Activated naive CD8-positive, alpha-beta T cell treated with anti-CD3 and anti-CD28 coated beads, Interleukin-2, amount 10 ng/mL, durations not matched to agents 7 days and 5 days (primary cell): ENCODE data around the gene KCNC4. TPM values are rescaled to one million over a fixed set of nuclear protein-coding genes. Genes with fewer than 3 reads are reported as not detected.
A peak's percentile ranks its signal among the peaks of the same experiment; 100 is the strongest.

Experiments used
- ATAC-seq: fragments of 150-1000 bp; cut with Tn5 transposase; one replicate; pipeline ENCODE4 v1.10.0; 2021; ENCODE audit warnings: low read depth, moderate library complexity
- POLR2A ChIA-PET: fragments of 350-600 bp; sonication (Branson Sonifier 250); formaldehyde crosslinking; loops from one replicate; lab custom pipeline; 2021; ENCODE audit warnings: antibody characterized with exemption; lab: Charles Lee
- DNase-seq: peaks from one replicate; pipeline ENCODE4 v3.0.0; 2021
- H3K27ac Mint-ChIP-seq: one replicate; pipeline ENCODE4 v1.8.0; 2022; ENCODE audit warnings: mild to moderate bottlenecking, mixed read lengths
- H3K27me3 Mint-ChIP-seq: one replicate; pipeline ENCODE4 v1.8.0; 2022; ENCODE audit warnings: mild to moderate bottlenecking, moderate library complexity, mixed read lengths
- H3K36me3 Mint-ChIP-seq: one replicate; pipeline ENCODE4 v1.8.0; 2021; ENCODE audit warnings: mild to moderate bottlenecking, mixed read lengths
- H3K4me1 Mint-ChIP-seq: one replicate; pipeline ENCODE4 v1.8.0; 2021; ENCODE audit warnings: mixed read lengths
- H3K4me3 Mint-ChIP-seq: one replicate; pipeline ENCODE4 v1.8.0; 2022; ENCODE audit warnings: mild to moderate bottlenecking, moderate library complexity, mixed read lengths
- H3K9me3 Mint-ChIP-seq: one replicate; pipeline ENCODE4 v1.8.0; 2021; ENCODE audit warnings: mixed read lengths
- total RNA-seq, 2 experiments: library from RNA; stranded (reverse); gene quantifications; one replicate each; pipeline ENCODE4 v1.2.3, GENCODE V29; 2021

The KCNC4 gene
- 1 to 10 TPM; 8.9 to 9.0 TPM for total RNA-seq

DNA sequence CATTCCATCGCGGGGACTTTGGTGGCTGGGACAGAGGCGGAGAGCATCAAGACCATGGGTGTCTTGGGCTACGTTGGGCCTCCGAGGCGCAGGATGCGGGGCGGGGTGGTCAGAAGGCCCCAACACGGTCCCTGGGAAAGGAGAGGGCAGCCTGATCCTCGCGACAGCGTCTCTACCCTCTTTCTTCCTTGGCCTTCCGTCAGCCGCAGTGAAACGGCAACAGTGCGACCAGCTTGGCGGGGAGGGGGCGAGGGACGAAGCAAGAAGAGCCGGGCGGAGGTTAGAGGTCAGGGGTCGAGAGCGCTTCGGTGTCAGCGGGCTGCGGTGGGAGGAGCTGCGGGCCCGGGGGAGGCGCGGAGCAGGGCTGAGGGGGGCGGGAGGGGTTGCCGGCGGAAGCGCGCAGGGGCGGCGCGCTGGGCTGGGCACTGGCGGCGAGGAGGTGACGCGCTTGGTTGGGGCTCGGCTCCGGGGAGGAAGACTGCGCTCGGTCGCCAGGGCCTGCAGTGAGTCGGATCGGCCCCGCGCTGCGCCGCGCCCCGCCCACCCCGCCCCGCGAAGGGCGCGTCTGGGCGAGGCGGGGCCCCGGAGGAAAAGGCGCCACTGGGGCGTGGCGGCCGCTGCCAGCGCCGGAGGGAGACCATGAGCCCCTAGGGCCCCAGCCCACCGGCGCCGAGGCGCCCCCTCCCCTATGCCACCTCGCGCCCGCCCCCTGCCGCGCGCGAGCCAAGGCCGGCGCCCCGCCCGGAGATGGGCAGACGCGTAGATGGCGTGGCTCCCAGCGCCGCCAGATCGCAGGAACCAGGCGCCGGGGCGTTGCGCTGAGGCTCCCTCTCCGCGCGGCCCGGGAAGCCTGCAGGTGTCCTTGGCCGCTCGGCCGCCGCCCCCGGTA lies at the start of gene KCNC4:
KCNC4 (plus strand) TSS at position 600 of the 889 bp plus-strand sequence. CDS start 1,186 bp downstream, outside the sequence.
- POLR2A ChIA-PET, result interaction anchor here (0.6 to 7.0 kb wide), 3 partner anchors 100 to 929 kb away, joined by 3 to 100 read pairs (median 6); partner anchors contain the start of gene RBM15
- H3K27ac Mint-ChIP-seq, result peak within 1 kb of the TSS; percentile 89
- no peaks in the 10 kb centered on the region for H3K36me3 Mint-ChIP-seq
- peaks cover 36% of the 10 kb centered on the region for H3K4me1 Mint-ChIP-seq
- no peaks in the 10 kb centered on the region for H3K9me3 Mint-ChIP-seq
- peak within 1 kb of the TSS; percentile 93 for H3K4me3 Mint-ChIP-seq
- peak; percentile 90 for DNase-seq
- H3K27me3 Mint-ChIP-seq, result peaks cover 11% of the 10 kb centered on the region
- ATAC-seq, result peak; percentile 93

DNA sequence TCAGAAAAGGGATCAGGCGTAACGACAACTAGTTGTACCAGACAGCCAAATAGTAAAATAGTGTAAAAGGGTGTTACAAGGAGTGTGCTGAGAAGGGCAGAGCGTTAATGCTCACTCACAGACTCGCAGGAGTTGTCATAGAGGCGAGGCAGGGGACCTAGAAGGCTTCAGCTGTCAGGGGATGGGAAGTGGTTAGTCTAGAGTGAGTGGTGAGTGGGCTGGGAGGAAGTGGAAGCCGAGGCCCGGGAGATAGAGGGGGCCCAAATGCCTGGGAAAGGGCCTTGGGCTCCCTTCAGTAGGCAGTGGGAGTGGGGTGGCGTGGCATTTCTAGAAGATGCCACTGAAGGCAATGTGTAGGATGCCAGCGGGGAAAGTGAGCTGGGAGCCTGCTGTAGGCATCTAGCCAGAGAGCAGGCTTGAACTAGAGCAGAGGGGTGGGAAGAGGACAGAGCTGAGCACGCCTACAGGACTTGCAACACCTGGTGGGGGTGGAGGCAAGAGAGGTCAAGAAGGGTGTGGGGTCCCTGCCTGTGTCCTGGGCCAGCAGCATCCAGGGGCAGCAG lies 49.5 kb upstream of the KCNC4 start:
- no peak for DNase-seq
- POLR2A ChIA-PET, result no interaction called here
- H3K36me3 Mint-ChIP-seq, result no peaks in the 10 kb centered on the region
- H3K4me1 Mint-ChIP-seq, result peaks cover 9% of the 10 kb centered on the region
- ATAC-seq, result no peak
- no peak overlapping the region for H3K27ac Mint-ChIP-seq
- no peak overlapping the region for H3K4me3 Mint-ChIP-seq
- H3K27me3 Mint-ChIP-seq, result peaks cover 16% of the 10 kb centered on the region
- H3K9me3 Mint-ChIP-seq, result peaks cover 1% of the 10 kb centered on the region

- no peak for DNase-seq
- H3K4me1 Mint-ChIP-seq, result peaks cover 9% of the 10 kb centered on the region
- H3K27ac Mint-ChIP-seq, result no peak overlapping the region
- POLR2A ChIA-PET, result no interaction called here
- no peak overlapping the region for H3K4me3 Mint-ChIP-seq
- H3K9me3 Mint-ChIP-seq, result peaks cover 1% of the 10 kb centered on the region
- peaks cover 11% of the 10 kb centered on the region for H3K27me3 Mint-ChIP-seq
- ATAC-seq, result no peak
- no peaks in the 10 kb centered on the region for H3K36me3 Mint-ChIP-seq
Observed at GRCh38 chr1:110161165-110161564, 48.9 kb upstream of the KCNC4 start.

DNA sequence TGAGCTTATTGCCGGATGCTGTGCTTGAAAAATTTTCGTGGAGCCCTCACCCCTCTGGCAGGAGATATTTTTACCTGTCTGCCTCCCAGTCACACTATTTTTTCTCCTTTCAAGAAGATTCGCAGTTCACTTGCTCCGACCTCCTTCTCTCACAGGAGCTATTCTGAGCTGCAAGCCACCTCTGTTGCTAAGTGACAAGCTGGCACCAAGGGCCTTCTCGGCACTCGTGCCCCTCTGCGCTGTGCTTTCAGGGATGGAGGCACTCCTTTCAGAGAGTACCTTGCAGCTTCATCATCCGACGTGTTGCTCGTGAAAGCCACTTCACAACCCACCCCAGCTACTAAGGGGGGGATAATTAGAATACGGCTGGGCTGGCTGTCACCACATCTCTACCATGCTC lies 48.3 kb upstream of the KCNC4 start:
- ATAC-seq (no peak), DNase-seq (no peak)
- Mint-ChIP-seq H3K4me1 (peaks cover 9% of the 10 kb centered on the region), H3K27me3 (peaks cover 7% of the 10 kb centered on the region), H3K4me3 (no peak overlapping the region), H3K27ac (no peak overlapping the region), H3K9me3 (peaks cover 1% of the 10 kb centered on the region), H3K36me3 (no peaks in the 10 kb centered on the region)
- POLR2A ChIA-PET, result no interaction called here

- H3K4me3 Mint-ChIP-seq, result no peak overlapping the region
- peaks cover 9% of the 10 kb centered on the region for H3K4me1 Mint-ChIP-seq
- POLR2A ChIA-PET, result no interaction called here
- H3K27me3 Mint-ChIP-seq, result peaks cover 4% of the 10 kb centered on the region
- H3K9me3 Mint-ChIP-seq, result no peaks in the 10 kb centered on the region
- H3K36me3 Mint-ChIP-seq, result no peaks in the 10 kb centered on the region
- DNase-seq (no peak), ATAC-seq (no peak)
- no peak overlapping the region for H3K27ac Mint-ChIP-seq
Observed at GRCh38 chr1:110163591-110163990, 46.5 kb upstream of the KCNC4 start.

DNA sequence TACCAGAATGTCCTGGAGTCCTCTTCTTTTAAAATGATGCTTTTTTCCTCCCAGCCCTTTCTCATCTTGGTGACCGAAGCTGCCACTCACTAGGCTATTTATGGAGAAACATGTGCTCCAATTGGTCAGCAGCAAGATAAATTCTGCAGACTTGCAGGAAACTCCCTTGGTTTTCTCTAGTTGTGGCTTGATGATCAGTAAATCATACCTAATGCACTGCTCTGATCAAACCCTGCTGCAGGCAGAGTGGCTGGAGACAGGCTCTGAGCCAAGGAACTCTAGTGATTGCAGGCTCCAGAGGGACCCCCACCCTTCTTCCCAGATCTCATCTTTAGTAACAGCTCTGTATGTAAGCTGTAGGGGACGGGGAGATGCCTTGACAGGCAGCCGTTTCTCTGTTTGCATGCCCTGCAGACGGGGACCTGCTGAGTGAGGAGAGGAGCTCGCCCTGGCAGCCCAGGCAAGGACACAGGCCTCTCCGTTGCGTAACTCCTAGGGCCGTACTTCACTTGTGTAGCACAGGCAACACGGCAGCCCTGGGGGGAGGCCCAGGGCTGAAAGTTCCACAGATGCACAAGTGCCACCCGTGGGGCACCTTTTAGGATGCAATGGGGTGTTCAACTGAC lies 45.3 kb upstream of the KCNC4 start:
- DNase-seq (no peak), ATAC-seq (no peak)
- POLR2A ChIA-PET, result no interaction called here
- Mint-ChIP-seq H3K4me1 (peaks cover 9% of the 10 kb centered on the region), H3K9me3 (no peaks in the 10 kb centered on the region), H3K27me3 (peaks cover 4% of the 10 kb centered on the region), H3K4me3 (no peak overlapping the region), H3K27ac (no peak overlapping the region), H3K36me3 (no peaks in the 10 kb centered on the region)

GRCh38 chr1:110165761-110166231 lies 44.3 kb upstream of the KCNC4 start:
- no peak for DNase-seq
- no peaks in the 10 kb centered on the region for H3K36me3 Mint-ChIP-seq
- no peak overlapping the region for H3K4me3 Mint-ChIP-seq
- H3K27ac Mint-ChIP-seq, result no peak overlapping the region
- ATAC-seq, result no peak
- peaks cover 4% of the 10 kb centered on the region for H3K4me1 Mint-ChIP-seq
- POLR2A ChIA-PET, result no interaction called here
- H3K9me3 Mint-ChIP-seq, result no peaks in the 10 kb centered on the region
- H3K27me3 Mint-ChIP-seq, result peaks cover 4% of the 10 kb centered on the region

DNA sequence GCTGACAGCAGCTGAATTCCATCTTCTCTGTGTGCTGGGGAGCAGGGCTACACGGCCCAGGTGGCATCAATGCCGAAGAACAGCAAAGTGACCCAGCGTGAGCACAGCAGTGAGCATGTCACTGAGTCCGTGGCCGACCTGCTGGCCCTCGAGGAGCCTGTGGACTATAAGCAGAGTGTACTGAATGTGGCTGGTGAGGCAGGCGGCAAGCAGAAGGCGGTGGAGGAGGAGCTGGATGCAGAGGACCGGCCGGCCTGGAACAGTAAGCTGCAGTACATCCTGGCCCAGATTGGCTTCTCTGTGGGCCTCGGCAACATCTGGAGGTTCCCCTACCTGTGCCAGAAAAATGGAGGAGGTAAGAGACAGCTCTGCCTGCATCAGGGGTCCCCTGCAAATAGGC lies 43.3 kb upstream of the KCNC4 start:
- POLR2A ChIA-PET, result no interaction called here
- Mint-ChIP-seq H3K27ac (no peak overlapping the region), H3K4me1 (peaks cover 4% of the 10 kb centered on the region), H3K4me3 (no peak overlapping the region), H3K27me3 (peaks cover 4% of the 10 kb centered on the region), H3K9me3 (no peaks in the 10 kb centered on the region), H3K36me3 (no peaks in the 10 kb centered on the region)
- DNase-seq, result no peak
- no peak for ATAC-seq

DNA sequence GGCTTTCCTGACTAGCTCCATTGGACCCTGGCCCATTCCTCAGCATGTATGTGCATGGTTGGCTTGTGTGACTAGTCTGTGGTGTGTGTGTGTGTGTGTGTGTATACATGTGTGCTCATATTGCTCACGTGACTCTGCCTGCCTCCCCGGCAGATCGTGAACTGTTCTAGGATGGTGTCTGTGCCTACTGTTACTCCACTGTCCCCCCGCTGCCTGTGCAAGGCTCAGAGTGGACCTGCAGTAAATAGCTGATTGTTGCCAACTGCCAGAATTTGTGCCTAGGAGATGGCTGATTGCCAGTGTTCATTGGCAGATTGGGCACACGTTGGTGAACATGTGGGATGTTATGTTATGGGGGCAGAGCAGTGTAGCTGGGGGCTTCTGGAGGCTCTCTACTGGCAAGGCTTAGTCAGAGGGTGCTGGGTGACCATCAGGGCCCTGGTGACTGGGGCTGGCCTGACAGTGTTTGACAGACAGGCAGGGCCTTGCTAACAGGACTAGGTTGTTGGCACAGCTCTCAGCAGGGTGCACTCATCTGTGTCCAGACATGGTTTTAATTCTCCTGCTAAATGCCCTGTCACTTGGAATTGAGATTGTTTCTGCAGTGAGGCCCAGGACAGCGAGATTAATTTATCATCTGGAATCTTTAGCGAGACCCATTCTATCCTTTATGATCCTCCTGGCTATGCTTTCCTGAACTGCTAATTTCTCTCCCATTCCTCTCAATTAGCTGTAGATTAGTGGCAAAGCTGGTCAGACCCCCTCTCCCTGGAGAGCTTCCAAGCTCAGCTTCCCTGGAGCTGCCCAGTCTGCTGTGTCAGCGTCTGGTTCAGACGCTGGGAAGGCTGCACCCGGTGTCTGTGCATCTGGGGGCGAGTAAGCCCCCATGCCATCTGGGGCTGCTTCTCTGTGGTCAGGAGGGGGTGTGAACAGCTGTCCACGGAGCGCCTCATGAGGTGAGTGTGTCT lies 39.1 kb upstream of the KCNC4 start:
- POLR2A ChIA-PET, result no interaction called here
- no peak for DNase-seq
- H3K27ac Mint-ChIP-seq, result no peak overlapping the region
- ATAC-seq, result no peak
- H3K4me1 Mint-ChIP-seq, result no peaks in the 10 kb centered on the region
- H3K27me3 Mint-ChIP-seq, result no peaks in the 10 kb centered on the region
- no peak overlapping the region for H3K4me3 Mint-ChIP-seq
- no peaks in the 10 kb centered on the region for H3K36me3 Mint-ChIP-seq
- H3K9me3 Mint-ChIP-seq, result no peaks in the 10 kb centered on the region

GRCh38 chr1:110172001-110172400 lies 38.1 kb upstream of the KCNC4 start:
- Mint-ChIP-seq H3K27me3 (no peaks in the 10 kb centered on the region), H3K36me3 (no peaks in the 10 kb centered on the region), H3K27ac (no peak overlapping the region), H3K4me3 (no peak overlapping the region), H3K9me3 (no peaks in the 10 kb centered on the region), H3K4me1 (no peaks in the 10 kb centered on the region)
- ATAC-seq (no peak), DNase-seq (no peak)
- POLR2A ChIA-PET, result no interaction called here

GRCh38 chr1:110173466-110174105 lies 36.5 kb upstream of the KCNC4 start:
- Mint-ChIP-seq H3K27ac (no peak overlapping the region), H3K36me3 (no peaks in the 10 kb centered on the region), H3K4me1 (no peaks in the 10 kb centered on the region), H3K9me3 (no peaks in the 10 kb centered on the region), H3K4me3 (no peak overlapping the region), H3K27me3 (no peaks in the 10 kb centered on the region)
- POLR2A ChIA-PET, result no interaction called here
- DNase-seq (no peak), ATAC-seq (no peak)

DNA sequence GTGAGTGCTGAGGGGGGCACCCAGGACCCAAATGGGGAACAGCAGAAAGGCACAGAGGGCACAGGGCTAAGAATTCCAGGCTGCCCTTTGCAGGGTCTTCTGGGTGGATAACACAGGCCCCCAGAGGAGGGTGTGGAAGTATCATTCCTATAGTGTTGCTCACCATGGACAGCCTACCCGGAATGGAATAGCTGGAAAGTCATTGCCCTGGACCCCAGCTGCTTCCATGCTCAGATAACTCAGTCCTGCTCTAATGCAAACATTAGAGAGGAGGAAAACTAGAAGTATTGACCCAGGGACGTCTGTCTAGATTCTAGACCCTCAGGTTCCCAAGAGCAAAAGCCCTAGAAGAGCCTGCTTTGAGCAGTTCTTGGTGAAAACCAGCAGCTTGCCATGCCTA lies 35.2 kb upstream of the KCNC4 start:
- H3K36me3 Mint-ChIP-seq, result no peaks in the 10 kb centered on the region
- H3K9me3 Mint-ChIP-seq, result no peaks in the 10 kb centered on the region
- DNase-seq (no peak), ATAC-seq (no peak)
- H3K4me3 Mint-ChIP-seq, result no peak overlapping the region
- H3K27me3 Mint-ChIP-seq, result no peaks in the 10 kb centered on the region
- no peaks in the 10 kb centered on the region for H3K4me1 Mint-ChIP-seq
- POLR2A ChIA-PET, result no interaction called here
- no peak overlapping the region for H3K27ac Mint-ChIP-seq
